HG03025 (cell line): ENCODE results near the gene KRT78.
"Not testable (repeated sequence)": the region's sequence is repeated elsewhere in the genome, so short reads cannot be mapped to it uniquely, and the experiment has no call there.

ENCODE experiments used
- ATAC-seq: cut with Tn5 transposase; IDR thresholded peaks from one replicate; pipeline ENCODE4 v1.9.1; 2021; ENCODE audit warnings: mild to moderate bottlenecking, moderate library complexity; ENCODE audit not compliant: unreplicated experiment, low FRiP score

KRT78 gene

DNA sequence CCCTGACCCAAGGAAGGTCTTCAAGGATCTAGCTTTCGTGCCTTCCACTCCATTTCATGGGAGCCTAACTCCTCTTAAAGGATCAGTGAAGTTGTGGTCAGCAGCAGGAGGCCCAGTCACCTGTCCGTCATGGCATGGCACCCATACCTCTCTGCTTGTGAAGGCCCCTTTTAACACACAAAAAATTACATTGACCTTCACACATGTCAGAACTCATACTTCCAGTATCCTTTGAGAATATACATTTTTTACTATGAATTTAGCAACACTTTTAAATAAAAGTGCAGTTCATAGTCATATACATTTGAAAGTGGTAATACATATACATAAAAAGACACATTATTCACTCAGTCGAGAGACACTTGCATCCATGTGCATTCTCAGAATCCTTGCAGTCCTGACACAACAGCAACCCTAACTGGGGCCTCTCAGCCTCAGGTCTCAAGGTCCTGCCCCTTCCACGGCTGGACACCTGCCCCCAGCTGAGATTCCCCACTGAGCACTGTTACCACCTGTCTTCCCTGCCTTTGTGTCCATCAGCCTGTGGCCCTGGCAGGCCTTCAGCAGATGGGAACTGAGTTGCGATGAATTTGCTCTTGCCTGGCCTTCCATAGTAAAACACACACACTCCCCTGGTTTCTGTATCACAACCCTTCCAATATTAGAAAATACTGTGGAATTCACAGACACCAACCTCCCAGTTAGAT is 49.1 kb downstream of the KRT78 start:
- ATAC-seq = no peak

DNA sequence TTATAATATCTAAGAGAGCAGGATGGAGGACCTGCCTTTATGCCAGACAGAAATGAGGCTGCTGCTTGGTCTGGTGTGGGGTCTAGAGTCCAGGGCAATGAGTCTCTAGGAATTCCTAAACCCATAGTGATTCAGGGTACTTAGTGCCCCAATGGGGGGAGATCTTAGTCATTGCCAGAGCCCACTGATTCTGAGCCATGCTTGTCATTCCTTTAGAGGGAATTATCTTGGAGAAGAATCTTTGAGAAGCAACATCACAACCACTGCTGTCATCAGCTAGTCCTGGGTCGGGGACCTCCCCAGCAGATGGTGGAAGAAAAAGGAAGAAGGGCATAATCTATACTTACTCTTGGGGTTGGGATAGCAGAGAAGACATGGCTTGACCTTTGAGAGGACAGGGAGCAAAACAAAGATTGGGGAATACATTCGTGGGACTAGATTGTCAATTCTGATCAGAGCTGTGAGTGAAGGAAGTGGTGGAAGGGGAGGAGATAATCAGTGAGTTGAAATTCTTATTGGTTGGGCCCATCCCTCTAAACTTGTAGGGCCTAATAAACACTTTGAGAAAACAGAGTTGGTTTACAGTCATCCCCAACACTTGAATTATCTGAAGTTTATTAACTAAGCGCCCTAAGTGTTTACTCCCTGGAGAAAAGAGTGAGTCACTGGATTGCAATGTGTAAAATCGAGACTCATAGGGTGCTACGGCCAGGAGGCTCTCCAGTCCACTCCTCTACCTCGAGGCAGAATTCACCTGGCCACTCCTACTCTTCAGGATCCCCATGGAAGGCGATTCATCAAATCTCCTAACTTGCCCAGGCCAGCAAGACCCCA is 49.9 kb downstream of the KRT78 start:
- no peak for ATAC-seq

DNA sequence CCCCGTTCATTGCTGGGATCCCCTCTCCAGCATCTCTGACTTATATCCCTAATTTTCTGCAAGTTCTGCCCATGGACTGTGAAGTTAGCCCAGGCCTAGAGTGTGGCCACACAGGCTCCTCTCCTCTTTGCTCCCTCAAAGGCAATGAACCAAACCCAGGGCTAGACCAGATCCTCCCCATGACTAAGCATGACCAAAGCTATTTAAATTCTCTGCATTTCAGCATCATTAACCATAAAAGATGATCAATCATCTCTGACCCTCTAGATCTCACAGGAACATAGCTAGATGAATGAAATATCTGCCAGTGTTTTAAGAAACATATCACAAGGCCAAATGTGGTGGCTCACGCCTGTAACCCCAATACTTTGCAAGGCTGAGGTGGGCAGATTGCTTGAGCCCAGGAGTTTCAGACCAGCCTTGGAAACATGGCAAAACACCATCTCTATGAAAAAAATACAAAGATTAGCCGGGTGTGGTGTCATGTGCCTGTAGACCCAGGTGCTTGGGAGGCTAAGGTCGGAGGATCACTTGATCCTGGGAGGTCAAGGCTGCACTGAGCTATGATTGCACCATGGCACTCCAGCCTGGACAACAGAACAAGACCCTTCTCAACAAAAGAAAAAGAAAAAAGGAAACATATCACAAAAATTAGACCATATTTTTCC is 50.7 kb downstream of the KRT78 start:
- no peak for ATAC-seq

DNA sequence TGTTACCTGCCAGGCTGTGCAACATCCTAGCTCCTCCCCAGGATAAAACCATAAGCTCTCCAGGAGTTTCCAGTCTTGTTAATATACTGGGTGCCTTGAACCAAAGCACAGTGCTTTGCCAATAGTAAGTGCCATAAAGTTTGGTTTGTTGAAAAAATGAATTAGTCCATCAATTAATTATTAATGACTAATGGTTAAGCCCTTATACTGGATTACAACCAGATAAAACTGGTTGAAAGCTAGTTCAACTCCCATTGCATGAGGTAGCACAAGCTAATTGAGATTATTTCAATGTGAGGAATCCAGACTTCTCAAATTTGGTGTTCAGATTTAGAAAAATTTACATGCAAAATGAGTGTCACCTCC is 51.3 kb downstream of the KRT78 start:
- ATAC-seq = no peak

DNA sequence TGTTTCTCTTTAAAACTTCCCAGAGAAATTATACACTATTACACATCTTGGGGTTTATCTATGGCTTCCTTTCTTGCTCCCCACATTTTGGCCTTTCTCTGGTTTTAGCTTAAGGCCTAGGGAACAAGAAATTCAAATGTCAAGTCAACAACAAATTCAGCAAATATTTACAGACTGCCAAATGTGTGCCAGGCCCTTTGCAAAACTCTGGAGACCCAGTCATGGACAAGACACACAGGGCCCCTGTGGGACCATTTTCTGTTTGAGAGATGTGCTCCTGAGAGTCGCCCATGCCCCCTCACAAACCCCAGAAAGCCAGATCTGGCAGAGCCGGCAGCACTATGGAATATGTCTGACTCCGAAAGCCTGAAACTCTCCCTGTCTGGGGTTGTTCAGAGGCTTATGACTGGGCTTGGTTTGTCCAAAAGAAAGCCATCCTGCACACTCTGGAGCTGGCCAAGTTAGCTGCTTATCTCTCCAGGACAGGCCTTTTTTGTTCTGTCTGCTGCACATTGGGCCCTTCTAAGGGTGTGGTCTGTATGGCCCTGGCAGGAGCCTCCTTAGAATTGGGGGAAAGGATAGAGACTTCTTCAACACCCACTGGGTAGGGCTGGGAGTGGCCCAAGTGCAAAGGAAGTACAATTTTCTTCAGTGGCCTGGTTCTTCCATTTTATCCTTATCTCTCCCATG is 51.8 kb downstream of the KRT78 start:
- ATAC-seq = no peak

DNA sequence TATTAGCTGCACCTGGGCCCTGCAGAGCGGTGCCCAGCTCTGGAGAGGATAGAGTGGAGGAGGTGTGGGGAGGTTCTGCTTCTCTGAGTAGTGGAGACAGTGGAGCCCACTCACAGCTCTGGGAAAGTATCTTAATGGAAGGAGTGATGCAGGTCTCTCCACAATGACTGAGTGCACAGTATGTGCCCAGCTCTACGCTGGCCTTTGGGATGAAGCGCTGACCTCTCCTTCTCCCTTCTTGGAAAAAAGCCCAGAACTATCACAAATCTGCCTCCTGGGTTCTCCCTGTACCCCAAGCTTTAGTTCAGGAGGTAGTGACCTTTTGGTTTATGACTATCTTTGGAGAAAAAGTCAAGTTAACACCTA is 52.4 kb downstream of the KRT78 start:
- no peak for ATAC-seq

DNA sequence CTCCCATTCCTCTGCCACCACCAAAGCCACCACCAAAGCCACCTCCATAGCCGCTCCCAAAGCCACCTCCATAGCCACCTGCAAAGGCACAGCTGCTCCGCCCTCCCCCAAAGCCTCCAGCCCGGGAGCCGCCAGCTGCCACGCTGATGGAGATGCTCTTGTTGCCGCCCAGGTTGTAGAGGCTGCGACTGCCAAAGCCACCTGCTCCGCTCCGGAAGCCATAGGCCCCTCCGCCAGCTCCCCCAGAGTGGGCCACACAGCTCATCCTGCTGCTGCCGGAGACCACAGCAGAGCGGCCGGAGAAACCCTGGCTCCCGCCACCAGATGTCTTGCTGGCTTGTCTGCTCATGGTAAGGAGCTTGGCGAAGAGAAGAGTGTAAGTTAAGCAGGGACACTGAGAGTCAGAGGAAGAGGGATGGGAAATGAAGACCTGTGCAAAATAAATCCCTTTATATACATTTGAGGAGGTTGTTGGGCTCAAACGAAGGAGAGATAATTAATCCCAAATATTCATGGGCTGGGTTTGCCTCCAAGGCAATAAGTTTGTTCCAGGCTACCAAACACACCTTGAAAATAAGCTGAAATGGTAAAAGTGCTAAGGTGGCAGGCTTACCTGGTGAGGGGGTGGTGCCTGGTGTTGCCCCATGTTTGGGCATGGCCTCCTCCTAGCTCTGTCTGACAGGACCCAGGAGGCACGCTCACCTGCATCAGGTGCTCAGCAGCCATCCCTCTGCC is 52.9 kb downstream of the KRT78 start, which contains the start of gene KRT3:
KRT3 (minus strand) TSS at position 424 of the 735 bp plus-strand sequence; CDS start at position 349, 75 bp downstream.
- ATAC-seq = no peak

DNA sequence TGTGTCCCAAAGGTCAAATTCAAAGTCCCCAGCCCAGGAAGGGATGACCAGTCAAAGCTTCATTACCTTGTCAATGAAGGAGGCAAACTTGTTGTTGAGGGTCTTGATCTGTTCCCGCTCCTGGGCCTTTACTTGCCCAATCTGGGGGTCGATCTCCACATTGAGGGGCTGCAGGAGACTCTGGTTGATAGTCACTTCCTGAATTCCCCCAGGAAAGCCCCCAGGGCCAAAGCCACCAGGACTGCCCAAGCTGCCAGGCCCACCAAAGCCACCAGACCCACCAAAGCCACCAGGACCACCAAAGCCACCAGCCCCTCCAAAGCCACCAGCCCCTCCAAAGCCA is 53.5 kb downstream of the KRT78 start:
- not testable (repeated sequence) for ATAC-seq

DNA sequence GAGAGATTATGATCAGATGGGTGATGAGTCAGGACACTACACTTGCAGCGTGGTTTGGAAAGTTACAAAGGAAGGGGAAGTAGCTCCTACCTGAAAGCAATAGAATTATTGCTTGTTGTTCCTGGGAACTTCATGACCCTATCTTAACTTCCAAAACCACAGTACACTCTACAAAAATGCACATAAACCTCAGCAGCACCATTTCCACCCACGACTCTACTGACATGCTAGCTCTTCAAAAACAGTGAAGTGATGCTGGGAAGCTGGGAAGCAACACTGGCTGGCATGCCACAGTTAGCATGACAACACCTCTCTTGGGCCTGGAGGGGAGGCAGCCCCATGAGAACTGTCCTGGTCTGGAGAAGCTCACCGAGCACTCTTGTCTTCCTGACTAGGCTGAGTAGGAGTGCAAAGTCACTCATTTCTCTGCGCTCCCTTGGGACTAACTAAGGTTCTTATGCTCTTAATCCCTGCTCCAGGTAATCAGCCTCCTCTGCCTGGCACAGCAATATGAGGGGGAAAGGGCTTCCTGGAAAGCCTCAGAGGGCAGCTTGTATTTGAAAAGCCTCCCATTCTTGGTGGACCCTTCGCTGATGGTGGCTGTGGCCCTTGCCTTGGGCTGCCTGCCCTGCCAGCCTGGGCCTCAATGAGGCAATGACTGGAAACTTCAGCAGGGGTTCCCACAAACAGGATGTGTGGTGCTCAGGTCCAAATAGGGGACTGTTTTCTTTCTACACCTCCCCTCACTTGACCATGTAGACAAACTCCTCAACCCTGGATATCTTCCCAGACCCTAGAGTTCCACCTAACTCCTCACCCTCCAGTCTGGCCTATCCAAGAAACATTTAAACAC is 54.1 kb downstream of the KRT78 start:
- no peak for ATAC-seq

DNA sequence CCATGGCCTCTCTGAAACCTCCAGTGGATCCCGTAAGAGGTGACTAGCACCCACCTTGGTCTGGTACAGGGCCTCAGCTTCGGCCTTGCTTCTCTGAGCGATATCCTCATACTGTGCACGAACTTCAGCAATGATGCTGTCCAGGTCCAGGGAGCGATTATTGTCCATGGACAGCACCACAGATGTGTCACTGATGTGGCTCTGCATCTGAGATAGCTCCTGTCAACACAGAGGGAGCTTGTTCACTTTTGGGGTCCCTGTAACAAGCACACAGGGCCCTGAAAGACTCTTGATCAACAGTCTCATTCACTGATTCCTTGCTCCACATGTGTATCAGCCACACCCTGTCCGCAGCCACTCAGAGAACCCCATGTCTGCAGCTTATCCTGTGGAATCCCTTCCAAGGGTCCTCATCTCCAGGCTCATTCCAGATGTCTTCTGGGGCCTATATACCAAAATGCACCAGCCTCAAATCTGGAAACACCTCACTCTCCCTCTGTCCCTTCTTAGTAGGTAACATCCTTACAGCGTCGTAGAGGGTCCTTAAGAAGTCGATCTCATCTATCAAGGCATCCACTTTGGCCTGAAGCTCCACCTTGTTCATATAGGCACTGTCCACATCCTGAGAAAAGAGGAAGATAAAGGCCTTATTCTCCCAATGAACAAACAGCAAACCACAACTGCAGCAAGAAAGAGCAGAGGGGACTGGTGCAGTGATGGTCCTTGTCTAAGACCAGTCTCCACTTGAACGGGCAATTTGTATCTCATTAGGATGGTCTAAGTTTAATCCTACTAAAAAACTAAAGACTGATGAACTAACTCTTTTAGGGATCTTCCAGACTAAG is 56.4 kb downstream of the KRT78 start:
- no peak for ATAC-seq

DNA sequence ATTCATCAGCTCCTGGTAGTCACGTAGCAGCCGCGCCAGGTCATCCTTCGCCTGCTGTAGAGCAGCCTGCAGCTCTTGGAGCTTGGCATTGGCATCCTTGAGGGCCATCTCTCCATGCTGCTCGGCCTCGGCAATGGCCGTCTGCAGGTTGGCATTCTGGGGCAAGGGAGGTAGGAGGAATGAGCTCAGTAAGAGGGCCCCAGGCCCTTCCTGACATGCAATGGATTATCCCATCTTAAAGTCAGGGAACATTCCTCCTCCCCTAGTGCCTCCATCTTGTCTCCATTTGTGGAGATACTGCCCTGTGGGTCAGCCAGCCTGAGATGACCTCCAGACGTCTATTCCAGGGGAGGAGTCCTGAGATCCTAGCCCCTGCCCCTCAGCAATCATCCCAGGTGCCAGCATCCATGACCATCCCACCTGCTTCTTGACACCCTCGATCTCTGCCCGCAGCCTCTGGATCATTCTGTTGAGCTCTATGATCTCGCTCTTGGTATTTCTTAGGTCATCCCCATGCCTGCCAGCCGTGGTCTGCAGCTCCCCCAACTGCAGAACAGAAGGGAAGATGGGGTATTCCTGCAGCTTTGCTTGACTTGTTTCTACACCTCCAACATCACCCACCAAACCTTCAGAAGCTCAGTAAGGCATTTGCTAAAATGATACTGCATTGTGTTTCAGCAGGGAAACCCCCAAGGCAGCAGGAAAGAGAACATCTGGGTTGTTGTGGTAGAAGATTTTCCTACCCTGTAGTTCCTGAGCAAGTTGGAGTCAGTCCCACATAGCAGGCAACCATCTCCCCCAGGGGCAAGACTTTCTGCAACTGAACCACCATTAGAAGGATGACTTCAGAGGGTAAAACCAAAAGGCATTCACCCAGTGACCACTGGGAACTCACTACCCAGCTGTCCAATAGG is 57.3 kb downstream of the KRT78 start:
- ATAC-seq = no peak

DNA sequence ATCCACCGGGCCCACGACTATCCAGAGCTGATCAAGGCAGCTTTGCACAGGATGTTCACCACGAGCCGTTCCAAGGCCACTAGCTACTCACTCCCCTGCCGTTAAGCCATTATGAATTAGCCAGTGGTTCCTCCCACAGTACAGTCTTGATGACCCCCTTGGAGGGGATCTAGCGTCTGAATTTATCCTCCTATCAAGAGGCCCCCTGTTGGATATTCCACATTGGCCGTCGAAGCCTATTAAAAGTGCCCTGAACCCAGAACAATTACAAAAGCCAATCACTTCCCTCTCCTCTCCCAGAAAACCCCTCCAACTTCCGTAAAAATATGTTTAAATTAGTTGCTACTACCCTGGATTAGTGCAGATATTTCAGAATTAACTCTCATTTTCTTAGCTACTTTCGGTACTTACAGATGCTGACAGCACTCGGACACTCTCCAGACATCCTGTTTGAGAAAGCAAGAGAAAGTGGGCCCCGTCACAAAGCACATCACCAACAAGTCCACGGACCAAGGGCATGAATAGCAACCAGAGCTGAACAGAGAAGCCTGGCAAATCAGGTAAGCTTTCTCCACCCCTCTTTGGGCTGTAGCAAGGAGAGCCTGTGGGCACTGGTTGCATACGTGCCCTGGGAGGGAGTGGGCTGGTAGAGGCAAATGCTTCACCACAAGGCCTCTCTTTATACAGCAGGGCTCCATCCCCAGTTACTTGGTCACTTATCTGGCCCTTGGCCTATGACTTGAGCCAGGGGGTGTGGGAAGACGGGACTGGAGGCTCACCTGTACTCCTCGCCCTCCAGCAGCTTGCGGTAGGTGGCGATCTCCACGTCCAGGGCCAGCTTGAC is 58.1 kb downstream of the KRT78 start:
- ATAC-seq = no peak

DNA sequence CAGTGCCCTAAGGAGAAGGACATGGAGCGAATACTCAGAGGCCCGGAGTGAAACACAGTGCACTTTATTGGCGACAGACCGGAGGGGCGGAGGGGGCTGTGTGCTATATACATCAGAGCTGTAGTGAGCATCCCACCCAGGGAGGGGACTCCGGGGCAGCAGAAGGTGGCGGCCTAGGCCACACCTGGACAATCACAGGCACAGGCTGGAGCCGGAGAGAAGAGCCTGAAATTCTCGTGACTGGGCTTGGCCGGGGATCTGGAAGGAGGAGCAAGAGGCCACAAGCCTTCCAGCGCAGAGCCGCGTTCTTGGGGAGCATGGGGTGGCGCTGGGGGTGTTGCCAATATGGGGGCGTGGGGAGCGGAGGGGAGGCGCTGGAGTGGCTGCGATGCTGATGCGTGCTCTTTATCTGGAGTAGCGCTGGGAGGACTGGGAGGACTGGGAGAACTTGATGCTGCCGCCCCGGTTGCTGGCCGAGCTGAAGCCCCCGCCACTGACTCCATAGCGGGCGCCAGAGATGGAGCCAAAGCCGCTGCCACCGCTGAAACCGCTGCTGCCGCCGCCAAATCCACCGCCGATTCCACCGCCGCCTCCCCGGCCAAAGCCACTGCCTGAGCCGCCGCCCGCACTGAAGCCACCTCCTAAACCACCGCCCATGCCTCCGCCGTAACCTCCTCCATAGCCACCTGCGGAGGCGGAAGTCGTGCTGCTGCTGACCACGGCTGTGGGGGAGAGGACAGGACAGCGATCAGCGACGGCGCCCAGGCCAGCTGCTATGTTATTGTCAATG is 59.0 kb downstream of the KRT78 start:
- no peak for ATAC-seq

DNA sequence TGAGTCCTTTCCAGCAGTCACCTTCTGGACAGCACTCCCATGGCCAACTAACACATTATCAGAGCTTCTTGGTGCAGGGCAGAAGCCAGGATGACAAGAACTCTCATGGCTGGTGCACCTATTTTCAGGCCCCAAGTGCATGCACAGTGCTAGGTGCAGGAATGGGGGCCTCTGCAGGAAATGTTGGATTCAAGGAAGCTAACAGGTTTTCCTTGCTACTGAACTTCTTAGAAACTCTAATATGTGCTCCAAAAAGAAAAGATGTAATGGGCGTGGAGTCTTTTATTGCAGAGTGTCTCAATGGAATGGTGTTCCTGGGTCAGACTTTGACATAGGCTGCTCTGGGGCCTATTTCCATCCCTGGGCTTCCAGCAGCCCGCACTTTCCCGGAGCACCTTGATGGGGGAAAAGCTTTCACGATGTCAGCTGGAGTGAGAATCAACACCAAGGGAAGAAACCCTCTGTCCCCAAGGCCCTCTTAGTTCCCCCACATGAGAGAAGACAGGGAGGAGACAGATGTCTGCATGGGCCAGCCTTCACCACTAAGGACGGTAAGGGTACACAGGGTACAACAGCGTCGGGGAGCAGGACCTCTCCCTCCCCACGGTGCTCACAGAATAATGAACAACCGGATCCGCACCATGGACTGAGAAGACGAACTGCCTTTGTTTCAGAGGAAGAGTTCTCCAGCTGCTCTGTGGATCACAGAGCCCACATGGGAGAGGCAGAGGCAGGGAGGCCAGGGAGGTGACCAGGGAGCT is 59.7 kb downstream of the KRT78 start:
- ATAC-seq = no peak

DNA sequence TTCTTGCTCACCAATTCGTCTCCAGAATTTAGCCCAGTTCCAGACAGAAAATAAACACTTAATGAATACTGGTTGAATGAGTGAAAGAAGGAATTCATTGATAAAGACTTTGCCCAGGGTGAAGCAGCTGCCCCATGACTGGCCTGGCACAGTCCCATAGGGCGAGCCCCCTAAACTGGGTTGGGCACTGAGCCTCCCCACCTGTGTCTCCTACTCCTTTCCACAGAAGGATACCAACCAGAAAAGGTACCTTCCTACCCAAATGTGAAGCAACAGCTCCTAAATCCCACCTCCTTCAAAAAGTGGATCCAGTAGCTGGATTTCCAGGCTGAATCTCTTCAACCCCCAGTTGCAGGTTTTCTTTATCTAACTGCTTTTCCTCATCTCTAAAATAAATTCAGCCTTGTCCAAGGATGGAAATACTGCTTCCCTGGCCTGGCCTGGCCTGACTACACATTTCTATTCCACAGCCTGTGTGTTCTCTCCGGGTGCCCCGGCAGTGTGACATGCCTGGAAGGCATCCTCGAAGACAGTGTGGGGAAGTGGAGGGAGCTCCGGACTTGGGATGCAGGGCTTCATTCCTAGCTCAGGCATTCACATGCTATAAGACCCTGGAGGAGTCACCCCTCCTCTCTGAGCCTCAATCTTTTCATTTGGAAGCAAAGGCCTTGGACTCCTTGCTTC is 60.5 kb downstream of the KRT78 start:
- ATAC-seq = no peak
